HepG2 (cell line): Measurements from ENCODE around the gene MMP28. TPM values are rescaled to one million over a fixed set of nuclear protein-coding genes. Genes with fewer than 3 reads are reported as not detected.

ENCODE experiments used
- BORCS8-MEF2B ChIP-seq: sonication (generic); formaldehyde crosslinking; IDR thresholded peaks from 2 replicates; pipeline ENCODE4 v1.8.0; 2022; ENCODE audit warnings: mild to moderate bottlenecking, missing genetic modification reagents
- FOXJ3 ChIP-seq: sonication (generic); formaldehyde crosslinking; IDR thresholded peaks from 2 replicates; pipeline ENCODE4 v1.4.0; 2020; ENCODE audit warnings: missing genetic modification reagents, mild to moderate bottlenecking, borderline replicate concordance
- GATAD2A ChIP-seq: IDR thresholded peaks from 2 replicates; pipeline ENCODE4 v1.6.1; 2016
- GTF3A ChIP-seq: sonication (generic); formaldehyde crosslinking; conservative IDR thresholded peaks from 2 replicates; pipeline ENCODE4 v1.4.0; 2020; ENCODE audit warnings: mild to moderate bottlenecking, missing genetic modification reagents
- MBNL3 ChIP-seq: fragments of 250-450 bp; sonication (Bioruptor Pico); conservative IDR thresholded peaks from 2 replicates; pipeline ENCODE4 v1.8.0; 2022; ENCODE audit warnings: mild to moderate bottlenecking, inconsistent platforms
- NFE2L2 ChIP-seq: fragments of 150-350 bp; IDR thresholded peaks from 2 replicates; pipeline ENCODE4 v1.6.1; 2014; ENCODE audit warnings: low read length
- PCBP2 ChIP-seq: fragments of 200-400 bp; formaldehyde crosslinking; optimal IDR thresholded peaks from 2 replicates; pipeline ENCODE3; 2018; ENCODE audit warnings: low read length, low read depth; ENCODE audit not compliant: poor library complexity, severe bottlenecking
- RXRB ChIP-seq: IDR thresholded peaks from 2 replicates; pipeline ENCODE4 v1.6.1; 2016; ENCODE audit warnings: borderline replicate concordance, missing genetic modification reagents, missing compliant biosample characterization
- SIN3B ChIP-seq: fragments of 150-350 bp; IDR thresholded peaks from 2 replicates; pipeline ENCODE4 v1.6.1; 2014; ENCODE audit warnings: low read length
- ZMAT3 ChIP-seq: sonication (generic); formaldehyde crosslinking; conservative IDR thresholded peaks from 2 replicates; pipeline ENCODE4 v1.7.0; 2021; ENCODE audit warnings: missing genetic modification reagents
- ZNF121 ChIP-seq: sonication (generic); formaldehyde crosslinking; IDR thresholded peaks from 2 replicates; pipeline ENCODE4 v1.5.0; 2020; ENCODE audit warnings: mild to moderate bottlenecking, missing genetic modification reagents
- ZNF276 ChIP-seq: sonication (generic); formaldehyde crosslinking; IDR thresholded peaks from 2 replicates; pipeline ENCODE4 v1.4.0; 2020; ENCODE audit warnings: mild to moderate bottlenecking, low read depth, missing genetic modification reagents
- ZNF318 ChIP-seq: sonication (generic); formaldehyde crosslinking; IDR thresholded peaks from 2 replicates; pipeline ENCODE4 v1.4.0; 2020; ENCODE audit warnings: mild to moderate bottlenecking, missing genetic modification reagents
- ZNF678 ChIP-seq: sonication (generic); formaldehyde crosslinking; IDR thresholded peaks from 2 replicates; pipeline ENCODE4 v1.4.0; 2020; ENCODE audit warnings: mild to moderate bottlenecking, missing genetic modification reagents
- ZNF709 ChIP-seq: sonication (generic); formaldehyde crosslinking; IDR thresholded peaks from 2 replicates; pipeline ENCODE4 v1.5.0; 2020; ENCODE audit warnings: mild to moderate bottlenecking, missing genetic modification reagents
- ZNF776 ChIP-seq: sonication (generic); formaldehyde crosslinking; IDR thresholded peaks from 2 replicates; pipeline ENCODE4 v1.4.0; 2020; ENCODE audit warnings: mild to moderate bottlenecking, missing genetic modification reagents
- ZNF790 ChIP-seq: sonication (generic); formaldehyde crosslinking; IDR thresholded peaks from 2 replicates; pipeline ENCODE4 v1.8.0; 2022; ENCODE audit warnings: missing genetic modification reagents, mild to moderate bottlenecking, borderline replicate concordance
- polyA plus RNA-seq, 8 experiments: library from polyadenylated mRNA; depleted of rRNA in 3 of 8; stranded (reverse) in 7 of 8; unstranded in 1 of 8; fragments of >200 nt; fragmentation: Illumina TruSeq in 4 of 8; extraction: Trizol in 4 of 8; gene quantifications; 2 replicates each; pipeline versions ENCODE4 v1.2.1 to v1.2.3, GENCODE V29; 2011 to 2016; ENCODE audit warnings: low read depth in 4 of 8, missing spikeins in 1 of 8, mixed read lengths in 1 of 8; ENCODE audit not compliant: insufficient read depth in 1 of 8
- total RNA-seq, 5 experiments: library from RNA; depleted of rRNA; stranded (reverse); fragments of >200 nt; fragmentation: Illumina TruSeq; extraction: Trizol; gene quantifications; 2 replicates each; pipeline ENCODE4 v1.2.3, GENCODE V29; 2016; ENCODE audit warnings: low read depth in 1 of 5

MMP28 gene
- total and polyA plus RNA-seq, 2 of the 13 experiments (the other 11 are each of a cell fraction or from before 2014, with no cell fraction given) = not detected

- TF ChIP-seq ZNF121 (CRISPR knock-in tag) (peak; percentile 28; the same call in 1 of the 2 replicates), NFE2L2 (no peak), ZNF318 (CRISPR knock-in tag) (0 out of 2 replicates have a peak, but pooled peaks have one; percentile 72), ZNF776 (CRISPR knock-in tag) (peak; percentile 73; the same call in 1 of the 2 replicates), MBNL3 (no peak), BORCS8-MEF2B (CRISPR knock-in tag) (peak; percentile 57; the same call in 1 of the 2 replicates), RXRB (CRISPR knock-in tag) (peak; percentile 36; the same call in 1 of the 2 replicates), ZMAT3 (CRISPR knock-in tag) (peak; percentile 80), ZNF790 (CRISPR knock-in tag) (peak; percentile 99), ZNF276 (CRISPR knock-in tag) (no peak), GATAD2A (CRISPR knock-in tag) (no peak), ZNF678 (CRISPR knock-in tag) (no peak), PCBP2 (no peak), FOXJ3 (CRISPR knock-in tag) (0 out of 2 replicates have a peak, but pooled peaks have one; percentile 33), GTF3A (CRISPR knock-in tag) (0 out of 2 replicates have a peak, but pooled peaks have one; percentile 32), ZNF709 (CRISPR knock-in tag) (peak; percentile 57; the same call in 1 of the 2 replicates), SIN3B (no peak)
These were observed 31.1 kb downstream of the MMP28 start (continued) for GRCh38 chr17:35764123-35764991.
